CD4-positive, alpha-beta T cell treated with Interleukin-15 for 4 hours (primary cell): ENCODE measurements around the gene SAMD10.

ENCODE experiments used
- DNase-seq: peaks from one replicate; pipeline ENCODE4 v3.0.0-alpha.2; 2020; ENCODE audit warnings: low spot score

The SAMD10 gene

DNA sequence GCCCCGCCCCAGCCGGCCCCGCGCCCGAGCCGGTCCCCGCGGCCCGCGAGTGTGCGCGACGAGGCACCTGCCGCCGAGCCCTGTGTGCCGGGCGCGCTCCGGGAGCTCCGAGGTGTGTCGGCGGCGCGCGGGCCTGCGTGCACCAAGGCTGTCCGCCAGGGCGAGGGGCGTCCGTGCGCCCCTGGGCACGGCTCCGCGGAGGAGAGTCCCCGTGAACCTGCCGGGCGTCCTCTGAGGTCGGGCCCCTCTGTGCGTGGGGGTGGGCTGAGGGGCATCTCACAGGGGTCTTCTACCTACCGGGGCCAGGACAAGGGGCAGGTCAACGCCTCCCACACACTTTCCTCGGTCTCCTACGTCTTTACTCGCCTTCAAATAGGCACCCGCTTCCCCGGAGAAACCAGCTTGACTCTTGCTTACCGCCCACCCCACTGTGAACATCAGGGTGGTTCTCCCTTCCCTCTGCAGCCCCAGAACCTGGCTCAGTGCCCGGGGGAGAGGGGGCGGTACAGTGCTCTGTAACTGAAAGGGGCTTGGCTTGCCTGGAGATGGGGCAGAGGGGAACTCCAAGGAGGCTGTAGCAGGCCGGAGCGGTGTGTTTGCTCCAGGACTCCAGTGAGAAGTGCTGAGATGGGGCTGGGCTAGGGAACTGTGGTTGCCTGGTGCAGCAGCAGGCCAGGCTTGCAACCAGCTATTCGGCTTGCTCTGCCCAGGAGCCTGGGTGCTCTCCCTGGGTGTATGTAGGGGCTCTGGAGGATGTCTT is at the start of gene SAMD10:
Gene SAMD10 (minus strand): TSS at position 86 of the 760 bp plus-strand sequence. CDS start 175 bp downstream, outside the sequence.
- DNase-seq = peak; percentile 56

DNA sequence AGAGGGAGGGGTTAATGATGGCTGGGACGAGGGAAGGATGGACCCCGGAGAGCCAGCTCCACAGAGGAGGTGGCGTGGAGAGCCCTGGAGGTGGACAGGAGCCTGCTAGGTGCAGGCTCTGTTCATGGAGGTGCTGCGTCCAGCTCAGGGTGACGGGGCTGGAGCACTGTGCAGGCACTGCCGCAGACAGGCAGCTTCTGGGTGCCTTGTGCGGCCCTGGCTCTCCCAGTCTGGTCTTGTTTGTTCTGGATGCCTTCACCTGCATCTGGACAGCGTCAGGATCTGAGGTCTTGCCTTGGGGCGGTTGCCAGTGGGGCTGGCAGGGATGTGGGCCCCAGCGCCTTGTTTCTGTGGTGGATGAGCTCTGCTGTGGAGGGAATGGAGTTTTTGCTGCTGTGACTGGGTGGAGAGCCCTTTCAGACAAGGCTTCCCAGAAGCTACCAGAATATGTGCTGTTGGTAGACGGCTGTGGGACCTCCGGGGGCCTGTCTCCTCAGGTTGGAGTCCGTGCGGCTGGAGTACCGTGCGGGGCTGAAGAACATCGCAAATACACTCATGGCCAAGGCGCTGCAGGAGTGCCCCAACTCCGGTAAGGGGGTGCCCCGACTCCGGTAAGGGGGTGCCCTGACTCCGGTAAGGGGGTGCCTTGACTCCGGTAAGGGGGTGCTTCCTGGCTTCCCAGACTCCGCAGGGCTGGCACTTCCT is 48.7 kb upstream of the SAMD10 start:
- no peak for DNase-seq

DNA sequence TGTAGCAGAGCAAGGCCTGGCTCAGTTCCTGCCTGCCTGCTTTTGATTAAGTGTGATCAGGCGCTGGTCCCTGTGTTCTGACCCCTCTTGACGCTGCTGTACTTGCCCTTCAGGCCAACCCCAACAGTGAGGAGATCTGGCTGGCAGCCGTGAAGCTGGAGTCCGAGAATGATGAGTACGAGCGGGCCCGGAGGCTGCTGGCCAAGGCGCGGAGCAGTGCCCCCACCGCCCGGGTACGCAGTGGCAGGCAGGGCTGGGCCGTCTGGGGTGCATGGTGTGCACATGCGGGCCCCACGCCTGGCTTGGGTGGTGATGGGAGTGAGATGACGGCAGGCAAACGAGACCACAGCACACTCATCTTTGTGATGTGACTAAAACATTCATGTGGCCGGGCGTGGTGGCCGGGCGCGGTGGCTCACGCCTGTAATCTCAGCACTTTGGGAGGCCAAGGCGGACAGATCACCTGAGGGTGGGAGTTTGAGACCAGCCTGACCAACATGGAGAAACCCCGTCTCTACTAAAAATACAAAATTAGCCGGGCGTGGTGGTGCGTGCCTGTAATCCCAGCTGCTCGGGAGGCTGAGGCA is 46.5 kb upstream of the SAMD10 start:
- DNase-seq = no peak

DNA sequence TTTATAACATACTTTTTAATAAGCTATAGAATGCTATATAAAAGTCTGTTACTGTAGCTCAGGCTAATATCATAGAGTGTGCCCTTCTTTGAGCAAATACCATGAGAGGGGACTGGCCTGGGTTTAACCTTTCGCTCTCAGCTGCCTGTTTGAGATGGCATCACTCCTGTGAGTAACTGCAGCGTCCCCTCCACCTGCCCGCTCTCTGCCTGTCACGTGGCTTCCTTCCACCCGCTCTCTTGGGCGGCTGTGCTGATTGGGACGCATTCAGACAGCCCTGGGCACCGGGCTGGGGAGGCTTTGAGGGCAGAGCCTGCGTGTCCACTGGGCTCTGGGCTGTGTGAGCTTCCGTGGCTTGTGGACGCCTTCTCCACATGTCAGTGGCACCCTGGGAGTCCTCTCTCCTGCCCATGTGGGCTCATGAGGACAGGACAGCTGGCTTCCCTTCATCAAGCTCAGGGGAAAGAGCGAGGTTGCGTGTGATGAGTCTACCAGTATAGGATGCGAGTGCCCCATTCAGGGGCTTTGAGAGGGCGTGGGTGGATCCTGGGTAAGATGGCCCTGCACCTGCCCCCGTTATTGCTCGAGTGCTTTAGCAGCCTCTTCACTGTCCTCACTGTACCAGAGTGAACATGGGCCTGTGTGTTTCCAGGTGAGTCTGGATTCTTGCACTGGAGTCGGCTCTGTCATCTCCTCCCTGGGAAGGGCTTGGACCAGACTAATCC is 45.8 kb upstream of the SAMD10 start:
- DNase-seq = no peak

DNA sequence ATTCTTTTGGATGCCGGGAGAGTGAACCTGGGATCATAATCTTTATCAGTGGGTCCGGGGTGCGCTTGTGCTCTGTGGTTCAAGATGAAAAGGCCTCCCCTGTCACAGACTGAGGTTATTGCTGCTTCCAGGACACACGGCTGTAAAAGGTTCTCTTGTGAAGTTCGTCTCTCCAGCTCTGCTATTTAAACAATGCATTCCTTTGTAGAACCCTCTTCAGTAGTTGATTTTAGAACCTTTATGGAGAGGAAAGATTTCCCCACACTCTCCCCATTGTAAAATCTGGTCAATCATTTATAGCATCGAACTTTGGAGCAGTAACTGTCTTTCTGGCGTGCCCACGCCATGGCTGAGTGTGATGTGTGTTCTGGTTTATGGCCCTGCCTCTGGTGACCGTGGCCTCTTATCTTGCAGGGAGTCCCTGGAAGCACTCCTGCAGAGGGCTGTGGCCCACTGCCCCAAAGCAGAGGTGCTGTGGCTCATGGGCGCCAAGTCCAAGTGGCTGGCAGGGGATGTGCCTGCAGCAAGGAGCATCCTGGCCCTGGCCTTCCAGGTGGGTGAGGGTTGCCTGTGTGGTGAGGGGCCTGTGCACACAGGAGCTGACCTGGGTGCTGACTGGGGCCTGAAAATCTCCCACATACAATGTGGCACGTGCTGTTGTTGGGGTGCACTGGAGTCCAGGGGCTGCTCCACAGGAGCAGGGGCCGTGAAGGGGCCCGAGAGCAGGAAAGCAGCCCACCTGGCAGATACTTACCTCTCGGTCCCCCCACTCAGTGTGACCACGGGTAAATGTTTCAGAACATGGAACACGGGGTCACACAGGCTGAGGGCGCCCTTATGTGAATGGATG is 44.9 kb upstream of the SAMD10 start:
- no peak for DNase-seq

DNA sequence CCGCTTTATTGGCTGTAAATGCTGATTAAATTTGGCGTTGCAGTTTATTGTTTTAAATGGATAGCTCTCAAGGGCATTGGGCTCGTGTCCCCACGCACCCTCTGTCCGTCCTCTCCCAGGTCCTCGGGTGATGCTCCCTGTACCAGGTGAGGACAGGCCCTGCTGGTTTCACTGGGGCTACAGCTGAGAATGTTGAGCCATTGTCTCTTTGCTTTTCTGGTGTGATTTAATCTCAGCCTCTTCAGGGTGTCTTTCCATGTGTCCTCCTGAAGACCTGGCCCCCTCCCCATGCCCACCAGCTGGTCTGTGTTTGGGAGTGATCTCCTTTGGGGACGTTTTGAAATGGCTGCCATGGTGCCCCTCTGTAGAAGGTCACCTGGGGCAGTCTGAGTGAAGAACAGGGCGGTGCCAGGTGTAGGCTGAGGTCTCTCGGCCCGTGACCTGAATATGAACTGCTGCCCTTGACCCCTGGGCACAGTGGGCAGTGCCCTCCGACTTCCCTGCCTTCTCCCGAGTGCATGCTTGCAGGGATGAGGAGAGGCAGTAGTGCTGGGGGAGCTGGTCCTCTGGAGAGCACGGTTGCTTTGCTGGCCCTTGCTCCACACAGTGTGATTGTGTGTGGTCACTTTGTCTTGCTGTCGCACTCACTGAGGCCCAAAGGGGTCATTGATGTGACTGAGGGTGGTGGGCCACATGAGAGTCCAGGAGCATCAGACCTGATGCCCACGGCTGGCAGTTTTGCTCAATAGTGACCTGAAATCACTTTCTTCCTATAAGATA is 44.1 kb upstream of the SAMD10 start:
- no peak for DNase-seq

DNA sequence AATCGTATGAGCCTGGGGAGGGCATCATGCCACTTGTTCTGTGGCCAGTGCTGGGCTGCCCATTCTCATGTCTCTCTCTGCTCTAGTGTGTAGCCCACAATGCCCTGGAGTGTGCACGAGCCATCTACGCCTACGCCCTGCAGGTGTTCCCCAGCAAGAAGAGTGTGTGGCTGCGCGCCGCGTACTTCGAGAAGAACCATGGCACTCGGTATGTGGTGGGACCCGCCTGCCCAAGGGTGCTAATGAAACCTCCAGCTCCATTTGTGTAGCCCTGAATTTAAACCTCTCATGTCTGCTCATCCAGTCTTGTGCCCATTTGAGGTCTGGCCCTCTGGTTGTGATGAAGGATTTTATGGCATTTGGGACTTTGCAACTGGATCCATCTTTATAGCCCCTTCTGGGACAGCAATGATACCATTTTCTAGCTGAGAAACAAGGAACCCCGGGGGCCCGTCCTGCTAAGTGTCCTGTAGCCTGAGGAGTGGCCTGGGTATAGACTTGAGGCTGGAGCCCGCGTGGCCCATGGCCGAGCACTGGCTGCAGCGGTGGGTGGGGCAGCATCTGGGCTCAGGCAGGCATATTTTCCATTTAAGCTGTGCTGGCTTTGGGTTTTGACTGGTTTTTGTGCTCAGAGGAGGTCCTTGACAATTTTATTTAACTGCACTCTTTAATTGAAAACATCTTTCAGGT is 43.4 kb upstream of the SAMD10 start:
- DNase-seq = no peak

DNA sequence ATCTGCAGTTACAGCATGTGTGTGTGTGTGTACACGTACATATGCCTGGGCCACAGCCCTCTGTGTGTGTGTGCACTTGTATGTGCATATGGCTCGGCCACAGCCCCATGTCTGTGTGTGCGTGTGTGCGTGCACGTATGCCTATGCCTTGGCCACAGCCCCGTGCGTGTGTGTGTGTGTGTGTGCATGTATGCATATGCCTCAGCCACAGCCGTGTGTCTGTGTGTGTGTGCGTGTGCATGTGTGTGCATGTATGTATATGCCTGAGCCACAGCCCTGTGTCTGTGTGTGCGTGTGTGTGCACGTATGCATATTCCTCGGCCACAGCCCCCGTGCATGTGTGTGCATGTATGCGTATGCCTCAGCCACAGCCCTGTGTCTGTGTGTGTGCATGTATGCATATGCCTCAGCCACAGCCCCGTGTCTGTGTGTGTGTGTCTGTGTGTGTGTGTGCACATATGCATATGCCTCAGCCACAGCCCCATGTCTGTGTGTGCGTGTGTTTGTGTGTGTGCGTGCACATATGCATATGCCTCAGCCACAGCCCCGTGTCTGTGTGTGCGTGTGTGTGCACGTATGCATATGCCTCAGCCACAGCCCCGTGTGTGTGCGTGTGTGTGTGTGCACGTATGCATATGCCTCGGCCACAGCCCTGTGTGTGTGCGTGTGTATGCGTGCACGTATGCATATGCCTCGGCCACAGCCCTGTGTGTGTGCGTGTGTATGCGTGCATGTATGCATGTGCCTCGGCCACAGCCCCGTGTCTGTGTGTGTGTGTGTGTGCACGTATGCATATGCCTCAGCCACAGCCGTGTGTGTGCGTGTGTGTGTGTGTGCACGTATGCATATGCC is 41.9 kb upstream of the SAMD10 start:
- no peak for DNase-seq

DNA sequence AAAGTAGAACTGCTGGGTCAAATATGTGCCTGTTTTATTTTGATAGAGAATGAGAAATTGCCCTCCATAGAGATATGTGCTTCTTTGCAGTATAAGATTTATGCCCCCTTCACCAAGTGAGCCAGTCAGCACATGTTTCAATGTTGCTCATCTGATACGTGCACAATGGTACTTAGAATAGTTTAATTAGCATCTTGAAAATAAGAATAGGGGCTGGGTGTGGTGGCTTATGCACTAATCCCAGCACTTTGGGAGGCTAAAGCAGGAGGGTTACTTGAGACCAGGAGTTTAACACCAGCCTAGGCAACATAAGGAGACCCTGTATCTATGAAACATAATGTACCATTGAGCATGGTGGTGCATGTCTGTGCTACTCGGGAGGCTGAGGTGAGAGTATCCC is 36.2 kb upstream of the SAMD10 start:
- DNase-seq = no peak

DNA sequence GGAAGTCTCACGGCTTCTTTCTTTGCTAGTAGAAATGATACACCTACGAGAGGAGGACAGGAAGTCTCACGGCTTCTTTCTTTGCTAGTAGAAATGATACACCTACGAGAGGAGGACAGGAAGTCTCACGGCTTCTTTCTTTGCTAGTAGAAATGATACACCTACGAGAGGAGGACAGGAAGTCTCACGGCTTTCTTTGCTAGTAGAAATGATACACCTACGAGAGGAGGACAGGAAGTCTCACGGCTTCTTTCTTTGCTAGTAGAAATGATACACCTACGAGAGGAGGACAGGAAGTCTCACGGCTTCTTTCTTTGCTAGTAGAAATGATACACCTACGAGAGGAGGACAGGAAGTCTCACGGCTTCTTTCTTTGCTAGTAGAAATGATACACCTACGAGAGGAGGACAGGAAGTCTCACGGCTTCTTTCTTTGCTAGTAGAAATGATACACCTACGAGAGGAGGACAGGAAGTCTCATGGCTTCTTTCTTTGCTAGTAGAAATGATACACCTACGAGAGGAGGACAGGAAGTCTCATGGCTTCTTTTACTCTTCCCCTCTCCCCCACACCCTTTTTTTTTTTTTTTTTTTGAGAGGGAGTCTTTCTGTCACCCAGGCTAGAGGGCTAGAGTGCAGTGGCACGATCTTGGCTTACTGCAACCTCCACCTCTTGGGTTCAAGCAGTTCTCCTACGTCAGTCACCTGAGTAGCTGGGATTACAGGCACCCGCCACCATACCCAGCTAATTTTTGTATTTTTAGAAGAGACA is 33.1 kb upstream of the SAMD10 start:
- DNase-seq = peak; percentile 29

DNA sequence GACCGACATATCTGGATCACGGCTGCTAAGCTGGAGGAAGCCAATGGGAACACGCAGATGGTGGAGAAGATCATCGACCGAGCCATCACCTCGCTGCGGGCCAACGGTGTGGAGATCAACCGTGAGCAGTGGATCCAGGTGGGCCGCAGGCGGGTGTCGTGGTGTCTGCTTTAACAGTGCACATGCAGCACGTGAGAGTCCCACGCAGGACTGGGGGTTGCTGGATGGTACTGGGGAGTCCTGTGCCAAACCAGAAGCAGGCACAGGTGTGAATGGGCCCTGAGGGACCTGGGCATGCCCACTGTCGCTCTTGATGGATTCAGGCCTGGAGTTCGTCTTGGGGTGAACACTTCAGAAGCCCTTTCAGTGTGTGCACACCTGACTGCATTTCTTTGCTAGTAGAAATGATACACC is 31.9 kb upstream of the SAMD10 start:
- no peak for DNase-seq

DNA sequence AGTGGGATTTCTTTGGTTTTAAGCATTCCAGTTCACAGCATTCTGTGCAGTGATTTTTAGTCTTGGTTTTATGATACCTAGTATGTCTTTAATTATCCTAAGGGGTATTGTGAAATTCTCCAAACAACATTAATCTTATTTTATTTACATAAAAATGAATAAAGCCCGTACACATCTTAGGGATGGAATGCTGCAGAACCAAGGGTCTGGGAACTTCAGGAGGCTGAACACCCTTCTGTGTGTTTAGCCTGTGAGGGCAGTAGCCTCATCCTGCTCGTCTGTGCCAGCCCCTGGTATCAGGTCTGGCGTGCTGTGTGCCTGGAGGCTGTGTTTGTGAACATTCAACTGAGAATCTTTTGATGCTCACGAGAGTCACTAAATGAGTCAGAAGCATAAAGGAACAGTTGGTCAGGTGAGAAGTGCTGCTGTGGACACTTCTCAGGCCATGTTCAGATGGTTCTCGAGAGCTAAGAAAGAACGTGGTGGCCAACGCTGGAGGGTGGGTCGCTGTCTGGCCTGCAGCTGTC is 31.3 kb upstream of the SAMD10 start:
- no peak for DNase-seq

DNA sequence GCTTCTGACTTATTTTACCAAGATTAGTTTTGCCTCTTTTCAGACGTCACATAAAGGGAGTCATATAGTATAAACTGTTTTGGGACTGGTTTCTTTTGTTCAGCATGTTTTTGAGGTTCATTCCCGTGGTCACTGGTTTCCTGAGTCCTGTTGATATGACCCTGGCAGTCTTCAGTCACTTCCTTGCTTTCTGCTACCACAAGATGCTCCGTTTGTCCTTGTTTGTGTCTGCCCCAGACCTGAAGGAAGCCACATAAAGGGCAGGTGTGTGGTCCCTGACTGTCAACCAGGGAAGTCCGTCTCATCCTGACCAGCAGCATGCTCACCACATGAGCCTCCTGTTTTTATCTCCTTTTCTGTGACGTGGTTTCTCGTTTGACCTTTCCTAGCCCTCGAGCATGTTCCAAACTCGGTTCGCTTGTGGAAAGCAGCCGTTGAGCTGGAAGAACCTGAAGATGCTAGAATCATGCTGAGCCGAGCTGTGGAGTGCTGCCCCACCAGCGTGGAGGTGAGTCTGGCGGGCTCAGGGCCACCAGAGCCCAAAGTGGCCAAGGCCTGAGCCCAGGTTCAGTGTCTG is 30.5 kb upstream of the SAMD10 start:
- no peak for DNase-seq

DNA sequence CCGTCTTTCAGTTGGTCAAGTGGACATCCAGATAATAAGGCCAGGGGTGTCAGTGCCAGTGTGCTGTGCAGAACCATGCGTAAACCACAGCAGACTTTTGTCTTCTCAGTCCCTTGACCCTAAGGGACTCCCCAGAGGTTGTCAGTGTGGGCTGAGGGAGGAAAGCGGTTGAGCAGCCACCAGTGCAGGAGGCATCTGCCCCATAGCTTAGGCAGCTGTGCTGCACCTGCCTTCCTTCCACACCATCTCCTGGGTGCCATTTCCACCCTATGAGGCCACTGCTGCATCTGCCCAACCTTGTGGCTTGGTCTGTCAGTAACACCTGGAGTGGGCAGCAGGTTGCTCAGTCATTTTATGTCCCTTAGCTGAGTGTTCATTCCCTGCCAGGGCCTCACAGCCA is 27.5 kb upstream of the SAMD10 start:
- no peak for DNase-seq

DNA sequence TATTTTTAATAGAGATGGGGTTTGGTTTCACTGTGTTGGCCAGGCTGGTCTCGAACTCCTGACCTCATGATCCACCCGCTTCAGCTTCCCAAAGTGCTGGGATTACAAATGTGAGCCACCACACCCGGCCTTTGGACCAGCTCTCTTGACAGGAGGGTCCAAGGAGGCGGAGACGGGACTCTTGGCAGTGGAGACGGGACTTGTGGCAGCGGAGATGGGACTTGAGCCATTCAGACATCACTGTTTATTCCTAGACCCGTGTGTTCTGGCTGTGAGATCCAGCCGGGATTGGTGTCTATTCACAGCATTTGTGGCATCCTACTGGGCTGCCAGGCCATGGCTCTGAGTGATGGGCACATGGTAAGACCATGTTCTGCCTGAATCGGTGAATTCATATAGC is 27.0 kb upstream of the SAMD10 start:
- DNase-seq = no peak

DNA sequence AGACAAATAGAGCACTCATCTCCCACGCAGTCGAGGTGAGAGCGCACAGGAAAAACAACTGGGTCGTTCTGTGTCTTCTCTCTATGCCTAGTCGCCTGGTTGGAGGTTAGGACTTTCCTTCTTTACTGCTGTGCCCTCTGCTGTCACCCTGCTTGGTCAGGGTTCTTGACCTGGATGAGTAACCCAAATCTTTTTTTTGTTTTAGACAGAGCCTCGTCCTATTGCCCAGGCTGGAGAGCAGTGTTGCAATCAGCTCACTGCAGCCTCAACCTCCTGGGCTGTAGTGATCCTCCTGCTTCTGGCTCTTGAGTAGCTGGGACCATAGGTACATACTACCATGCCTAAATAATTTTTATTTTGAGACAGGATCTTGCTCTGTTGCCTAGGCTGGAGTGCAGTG is 26.0 kb upstream of the SAMD10 start:
- no peak for DNase-seq

DNA sequence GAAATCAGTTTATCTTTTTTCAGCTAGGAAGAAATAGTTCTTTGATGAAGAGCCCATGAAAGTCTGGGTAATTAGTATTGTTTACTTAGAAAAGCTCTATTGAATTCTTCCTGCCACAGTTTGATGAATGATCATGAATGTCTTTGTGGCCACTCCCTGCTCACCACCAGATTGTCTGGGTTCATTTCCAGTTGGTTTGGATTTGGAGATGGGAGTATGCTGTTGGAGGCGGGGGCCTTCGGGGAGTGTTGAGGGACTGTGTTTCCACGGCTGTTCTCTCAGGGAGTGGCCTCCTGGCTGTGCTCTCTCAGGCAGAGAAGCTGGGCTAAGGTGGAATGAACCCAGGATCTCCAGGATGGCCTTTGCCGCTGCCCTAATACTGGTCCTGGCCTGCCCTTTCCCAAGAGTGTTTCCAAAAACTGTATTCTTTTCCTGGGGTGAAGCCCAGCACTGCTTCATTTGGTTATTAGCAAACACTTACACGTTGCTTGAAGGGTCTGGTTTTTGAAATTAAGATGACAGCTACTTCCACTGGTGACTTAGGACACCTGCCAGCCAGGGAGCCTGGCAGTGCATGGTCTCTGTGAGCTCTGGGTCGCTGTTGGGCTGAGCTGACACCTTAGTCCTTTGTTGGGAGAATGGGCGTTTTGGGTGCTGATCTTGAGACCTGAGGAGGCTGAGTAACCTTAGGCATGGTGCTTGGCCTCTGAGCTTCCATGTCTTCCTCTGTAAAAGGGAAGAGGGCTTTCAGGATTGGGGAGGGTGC is 24.7 kb upstream of the SAMD10 start:
- DNase-seq = no peak
